OCI-LY1 (cell line): ENCODE measurements around the gene TSC22D2.

Experiments used
- CTCF ChIP-seq: fragments of 200-600 bp; sonication (generic), shearing (Covaris generic); IDR thresholded peaks from 2 replicates; pipeline ENCODE4 v1.5.1; 2017; ENCODE audit warnings: mild to moderate bottlenecking, antibody characterized with exemption, low read length, moderate library complexity, mixed read lengths
- EZH2 ChIP-seq: fragments of 200-600 bp; sonication (generic), shearing (Covaris generic); IDR thresholded peaks from 2 replicates; pipeline ENCODE4 v1.8.0; 2017; ENCODE audit warnings: borderline replicate concordance, mixed run types, mild to moderate bottlenecking, antibody characterized with exemption, low read length, moderate library complexity, mixed read lengths

DNA sequence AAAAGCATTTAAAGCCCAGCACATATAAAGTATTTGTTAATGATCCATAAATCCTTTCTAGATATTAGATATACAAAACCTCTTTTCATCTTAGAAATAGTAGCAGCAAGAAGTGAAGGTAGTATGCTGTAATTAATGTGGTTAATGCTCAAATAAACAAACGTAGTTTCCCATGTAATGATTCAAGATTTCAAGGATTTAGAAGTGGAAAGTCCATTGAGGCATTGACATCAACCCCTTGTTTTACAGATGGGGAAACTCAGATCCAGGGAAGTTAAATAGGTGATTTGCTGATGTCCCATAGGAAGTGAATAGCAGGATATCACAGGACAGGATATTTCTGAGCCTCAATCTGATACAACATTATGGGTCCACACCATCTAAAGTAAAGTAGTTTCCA, 47.2 kb downstream of the TSC22D2 start:
- no peak for TF ChIP-seq CTCF
- no peak for TF ChIP-seq EZH2
